NCI-H1930 (cell line): ENCODE measurements around the gene TMEM179.

Experiments
- DNase-seq, 2 experiments: peaks; one replicate each; lab custom pipeline; 2025; lab: John Stamatoyannopoulos, UW

Gene TMEM179

DNA sequence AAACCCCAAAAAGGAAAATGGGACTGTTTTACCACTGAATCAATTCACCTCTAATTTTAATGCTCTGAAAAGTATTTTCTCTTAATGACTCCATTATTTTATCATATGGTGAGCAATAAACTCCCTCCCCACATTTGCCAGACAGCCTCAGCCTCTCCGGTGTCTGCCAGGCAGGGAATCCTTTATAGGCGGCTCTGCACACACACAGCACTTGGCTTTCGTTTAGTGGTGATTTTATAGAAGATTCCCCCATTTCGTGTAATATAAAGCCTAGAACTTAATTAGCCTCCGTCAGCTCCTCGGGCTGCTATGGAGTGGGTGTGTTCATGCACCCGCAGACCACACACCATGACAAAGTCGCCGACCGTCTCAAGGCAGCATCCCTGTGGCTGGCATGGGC is 35.1 kb downstream of the TMEM179 start:
- DNase-seq = no peak

DNA sequence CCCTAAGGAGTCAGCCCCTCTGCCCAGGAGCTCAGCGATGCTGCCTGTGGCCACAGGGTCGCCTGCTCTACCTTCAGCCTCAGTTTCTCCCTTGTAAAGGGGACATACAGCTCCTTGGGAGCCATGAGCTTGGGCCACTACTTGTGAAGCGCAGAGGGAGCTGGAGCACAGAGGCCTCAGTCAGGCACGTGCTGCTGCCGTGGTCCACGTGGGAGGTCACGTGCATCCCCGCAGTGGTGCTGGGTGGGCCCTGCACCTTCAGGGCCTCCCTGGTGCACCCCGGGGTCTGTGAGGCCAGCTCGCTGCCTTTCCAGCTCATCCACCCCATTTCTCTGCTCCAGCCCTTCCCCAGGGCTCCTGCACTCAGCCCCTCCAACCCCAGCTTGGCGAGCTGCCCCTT is 36.0 kb downstream of the TMEM179 start:
- no peak for DNase-seq

DNA sequence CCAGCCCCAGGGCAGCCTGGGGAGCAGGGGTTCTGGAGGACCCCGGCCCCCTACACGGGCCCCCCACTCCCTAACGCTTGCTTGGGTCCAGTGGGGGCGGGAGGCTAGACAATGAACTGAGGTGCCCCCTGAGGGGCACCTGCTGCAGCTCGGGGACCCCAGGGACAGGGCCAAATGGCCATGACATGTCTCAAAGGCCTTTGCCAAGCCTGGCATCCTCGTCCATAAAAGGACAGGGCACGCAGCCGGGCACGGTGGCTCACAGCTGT is 36.7 kb downstream of the TMEM179 start:
- DNase-seq = no peak

GRCh38 chr14:104567141-104567956 is 37.2 kb downstream of the TMEM179 start:
- no peak for DNase-seq

DNA sequence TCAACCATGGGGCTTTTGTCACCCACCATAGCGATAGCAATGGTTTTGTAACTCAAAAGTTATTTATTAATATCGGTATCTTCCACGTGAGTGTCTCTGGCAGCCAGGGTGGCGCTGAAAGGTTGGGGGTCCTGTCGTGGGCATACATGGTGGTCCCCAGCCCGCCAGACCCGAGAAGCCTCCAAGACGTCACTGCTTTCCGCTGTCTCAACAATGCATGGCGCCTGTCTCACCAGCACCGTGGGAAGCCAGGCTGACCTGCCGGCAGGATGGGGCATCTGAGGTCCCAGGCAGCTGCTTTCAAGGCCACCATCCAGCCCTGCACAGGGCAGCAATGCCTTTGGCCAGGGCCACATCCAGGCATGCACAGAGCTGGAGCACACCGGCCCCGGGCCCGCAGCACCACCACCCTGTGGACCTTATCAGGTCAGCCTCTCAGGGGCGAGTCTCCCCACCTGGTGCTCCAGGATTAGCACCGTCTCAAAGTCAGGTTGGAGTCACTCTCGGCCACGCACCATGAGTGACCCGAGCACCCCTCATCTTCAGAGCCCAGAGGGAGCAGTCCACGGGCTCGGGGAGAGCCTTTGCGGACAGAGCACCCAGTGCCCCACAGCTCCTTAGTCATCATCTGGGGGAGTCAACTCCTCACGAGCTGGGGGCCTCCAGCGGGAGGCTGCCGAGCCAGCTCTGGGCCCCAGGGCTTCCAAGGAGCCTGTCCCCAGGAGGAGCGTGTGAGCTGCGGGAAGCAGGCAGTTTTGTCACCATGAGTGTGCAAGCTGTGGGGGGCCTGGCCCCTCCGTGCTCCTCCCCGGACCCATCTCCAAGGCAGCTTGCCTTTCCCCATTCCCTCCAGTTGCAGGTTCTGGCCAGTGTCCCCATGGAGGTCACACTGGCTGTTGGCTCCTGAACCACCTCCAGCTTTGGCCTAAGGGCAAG is 39.6 kb downstream of the TMEM179 start:
- no peak for DNase-seq

GRCh38 chr14:104563742-104564615 is 40.6 kb downstream of the TMEM179 start:
- DNase-seq = peak in 1 of 2 experiments; percentile 28

GRCh38 chr14:104563191-104563741 is 41.3 kb downstream of the TMEM179 start:
- no peak for DNase-seq

DNA sequence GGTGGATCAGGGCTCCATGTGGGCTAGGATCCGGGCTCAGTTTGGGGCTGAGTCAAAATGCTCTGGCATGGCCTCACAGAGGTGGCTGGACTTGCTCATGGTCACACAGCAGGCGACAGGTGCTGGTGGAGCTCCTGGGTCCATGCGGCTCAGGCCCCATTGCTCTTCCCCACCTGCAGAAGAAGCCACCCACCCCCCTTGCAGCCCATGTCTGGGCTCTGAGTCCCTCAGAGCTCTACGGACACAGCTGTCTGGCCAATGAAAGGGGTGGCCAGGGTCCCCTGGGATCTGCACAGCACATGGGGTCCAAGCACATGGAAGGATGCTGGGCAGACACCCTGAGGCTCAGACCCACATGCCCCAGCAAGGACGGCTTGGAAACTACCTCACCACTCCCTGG is 42.0 kb downstream of the TMEM179 start:
- DNase-seq = no peak

DNA sequence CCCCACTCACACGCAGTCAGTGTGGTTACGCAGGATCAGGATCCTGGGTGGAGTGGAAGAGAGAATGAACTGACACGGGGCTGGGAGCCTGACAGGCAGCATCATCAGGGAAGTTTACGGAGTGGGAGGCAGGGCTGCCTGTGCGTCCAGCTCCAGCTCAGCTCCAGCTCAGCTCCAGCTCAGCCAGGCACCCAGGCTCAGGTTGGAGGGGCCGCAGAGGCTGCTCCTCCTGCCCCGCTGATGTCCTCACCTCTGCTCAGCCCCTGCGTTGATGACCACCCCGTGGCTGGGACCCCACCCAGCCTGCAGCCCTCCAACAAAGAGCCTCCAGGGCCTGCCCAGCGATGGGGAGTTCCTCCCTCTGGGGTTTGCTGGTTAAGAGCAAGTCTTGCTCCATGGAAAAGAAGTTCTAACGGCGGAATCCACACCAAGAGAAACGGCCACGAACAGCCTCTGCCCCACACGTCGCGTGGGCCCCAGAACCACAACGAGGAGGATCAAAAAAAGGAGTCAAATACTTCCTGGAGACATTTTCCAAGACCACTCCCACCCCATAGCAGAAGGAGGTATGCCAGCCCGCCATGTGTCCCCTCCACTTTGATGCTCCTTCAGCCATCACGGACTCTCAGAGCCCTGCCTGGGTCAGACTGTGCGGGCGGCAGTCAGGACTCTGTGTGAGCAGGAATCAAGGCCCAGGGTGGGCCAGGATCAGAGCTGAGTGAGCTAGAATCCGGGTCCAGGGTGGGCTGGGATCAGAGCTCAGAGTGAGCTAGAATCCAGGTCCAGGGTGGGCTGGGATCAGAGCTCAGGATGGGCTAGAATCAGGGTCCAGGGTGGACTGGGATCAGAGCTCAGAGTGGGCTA is 42.7 kb downstream of the TMEM179 start:
- no peak for DNase-seq

DNA sequence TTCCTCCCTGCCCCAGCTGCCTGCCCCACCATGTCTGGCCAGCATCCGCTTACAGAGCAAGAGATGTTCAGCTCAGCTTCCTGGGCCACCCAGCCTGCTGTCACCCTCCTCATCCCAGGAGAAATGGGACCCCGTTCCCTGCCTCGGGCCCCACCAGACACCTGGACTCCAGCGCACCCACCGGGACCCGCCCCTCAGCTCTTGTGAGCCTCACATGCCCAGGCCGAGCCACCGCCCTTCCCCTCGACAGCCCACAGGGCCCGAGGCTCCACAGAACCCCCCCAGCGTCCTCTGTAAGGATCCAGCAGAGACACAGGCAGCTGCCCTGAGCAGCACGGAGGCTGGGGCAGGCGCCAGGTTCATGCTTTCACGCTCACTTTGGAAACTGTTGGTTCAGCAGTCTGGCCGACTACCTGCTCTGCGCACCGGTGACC is 43.4 kb downstream of the TMEM179 start:
- no peak for DNase-seq

DNA sequence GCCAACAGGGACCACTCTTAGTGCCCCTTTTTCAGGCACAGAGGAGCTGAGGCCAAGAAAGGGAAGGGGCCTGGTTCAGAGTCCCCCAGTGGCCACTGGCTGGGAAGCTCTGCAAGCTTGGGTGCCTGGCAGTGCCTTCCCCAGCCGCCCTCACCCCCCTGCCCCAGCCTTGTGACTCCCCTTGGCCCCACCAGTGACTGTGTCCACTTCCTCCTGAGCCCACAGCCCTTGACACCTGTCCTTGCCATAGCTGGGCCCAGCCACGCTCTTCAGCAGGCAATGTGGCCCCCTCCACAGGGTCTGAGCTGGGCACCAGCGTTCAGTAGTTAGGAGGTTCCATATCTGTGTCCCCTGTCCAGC is 44.0 kb downstream of the TMEM179 start:
- DNase-seq = no peak

GRCh38 chr14:104559804-104560585 is 44.6 kb downstream of the TMEM179 start:
- no peak for DNase-seq

DNA sequence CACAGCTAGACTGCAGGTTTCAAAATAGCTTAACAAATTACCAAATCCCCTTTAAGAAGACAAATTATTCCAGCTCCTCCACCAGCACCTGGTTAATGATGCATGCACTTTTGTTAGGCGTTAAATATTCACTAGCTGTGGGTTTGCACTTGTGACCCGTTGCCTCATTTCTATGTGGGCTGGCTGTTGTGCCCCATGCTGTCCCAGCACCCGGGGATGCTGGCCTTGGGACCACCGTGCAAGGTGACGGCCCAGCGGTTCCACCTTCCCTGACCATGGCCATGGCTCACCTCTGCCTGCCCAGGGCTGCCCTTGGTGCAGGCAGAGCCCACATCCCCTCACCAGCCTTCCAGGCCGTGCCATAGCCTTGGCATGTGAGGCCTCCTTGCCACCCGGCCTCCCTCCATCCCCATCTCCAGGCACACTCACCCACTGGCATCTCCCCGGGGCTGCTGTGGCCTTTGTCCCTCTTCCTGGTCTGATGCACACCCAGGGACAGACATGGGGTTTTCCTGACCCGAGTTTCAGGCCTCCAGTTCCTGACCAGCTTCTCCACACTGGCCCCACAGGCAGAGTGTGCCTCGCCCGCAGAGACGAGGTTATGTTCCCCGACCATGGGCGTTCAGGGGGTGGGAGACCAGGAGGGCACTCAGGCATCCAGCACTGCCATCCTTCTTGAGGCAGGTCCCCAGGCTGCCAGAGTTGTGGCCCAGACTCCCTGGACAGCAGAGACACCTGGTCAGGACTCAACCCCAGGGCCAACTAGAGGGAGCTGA is 45.4 kb downstream of the TMEM179 start:
- no peak for DNase-seq

- no peak for DNase-seq
These were observed 46.1 kb downstream of the TMEM179 start for GRCh38 chr14:104558231-104559027.

- DNase-seq = no peak
These were observed 46.8 kb downstream of the TMEM179 start for GRCh38 chr14:104557766-104558165.

DNA sequence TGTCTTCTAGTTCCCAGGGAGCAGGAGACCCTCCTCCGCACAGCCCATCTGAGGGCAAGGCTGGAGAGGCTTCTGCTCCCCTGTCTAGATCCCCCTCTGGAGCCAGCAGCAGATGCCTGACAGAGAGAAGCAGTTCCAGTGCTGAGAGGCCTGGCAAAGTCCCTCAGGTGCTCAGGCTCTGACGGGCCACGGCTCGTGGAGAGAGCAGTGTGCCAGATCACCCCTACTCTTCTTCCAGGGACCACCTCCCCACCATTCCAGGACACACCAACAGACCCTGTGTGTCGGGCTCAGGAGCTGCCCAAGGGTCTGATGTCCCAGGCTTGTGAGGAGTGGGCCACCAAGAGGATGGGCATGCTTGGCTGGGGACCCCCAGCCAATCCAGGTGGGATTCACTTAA is 47.5 kb downstream of the TMEM179 start:
- DNase-seq = no peak

- DNase-seq = no peak
These were observed 48.1 kb downstream of the TMEM179 start for GRCh38 chr14:104556256-104557021.
